HG02610 (cell line): ENCODE results near the gene PLOD2.
"Not testable (repeated sequence)": the region's sequence is repeated elsewhere in the genome, so short reads cannot be mapped to it uniquely, and the experiment has no call there.

Experiments used
- ATAC-seq: cut with Tn5 transposase; IDR thresholded peaks from one replicate; pipeline ENCODE4 v1.9.1; 2021; ENCODE audit warnings: mild to moderate bottlenecking, moderate library complexity; ENCODE audit not compliant: unreplicated experiment

The PLOD2 gene

GRCh38 chr3:146142757-146143156 lies 18.2 kb downstream of the PLOD2 start:
- ATAC-seq: no peak

GRCh38 chr3:146139586-146140110 lies 21.3 kb downstream of the PLOD2 start:
- ATAC-seq: no peak

GRCh38 chr3:146138902-146139301 lies 22.1 kb downstream of the PLOD2 start:
- ATAC-seq: no peak

GRCh38 chr3:146136647-146137046 lies 24.3 kb downstream of the PLOD2 start:
- no peak for ATAC-seq

- no peak for ATAC-seq
These were observed 26.5 kb downstream of the PLOD2 start for GRCh38 chr3:146134348-146135117.

- ATAC-seq: no peak
These were observed 27.5 kb downstream of the PLOD2 start for GRCh38 chr3:146133441-146133840.

- ATAC-seq: no peak
These were observed 29.2 kb downstream of the PLOD2 start for GRCh38 chr3:146131616-146132410.

GRCh38 chr3:146130881-146131371 lies 30.1 kb downstream of the PLOD2 start:
- ATAC-seq: no peak

- no peak for ATAC-seq
These were observed 31.2 kb downstream of the PLOD2 start for GRCh38 chr3:146129750-146130149.

GRCh38 chr3:146128939-146129338 lies 32.0 kb downstream of the PLOD2 start:
- no peak for ATAC-seq

- ATAC-seq: no peak
These were observed 32.8 kb downstream of the PLOD2 start for GRCh38 chr3:146128179-146128578.

GRCh38 chr3:146125951-146126350 lies 35.0 kb downstream of the PLOD2 start:
- ATAC-seq: no peak

- ATAC-seq: no peak
These were observed 36.7 kb downstream of the PLOD2 start for GRCh38 chr3:146124126-146124801.

- no peak for ATAC-seq
These were observed 43.3 kb downstream of the PLOD2 start for GRCh38 chr3:146117406-146118285.

GRCh38 chr3:146115619-146116018 lies 45.4 kb downstream of the PLOD2 start:
- no peak for ATAC-seq

- not testable (repeated sequence) for ATAC-seq
These were observed 47.2 kb downstream of the PLOD2 start for GRCh38 chr3:146113804-146114203.

GRCh38 chr3:146111337-146111736 lies 49.6 kb downstream of the PLOD2 start:
- ATAC-seq: no peak

- ATAC-seq: no peak
These were observed 50.8 kb downstream of the PLOD2 start for GRCh38 chr3:146110161-146110560.

- ATAC-seq: no peak
These were observed 54.0 kb downstream of the PLOD2 start for GRCh38 chr3:146106986-146107385.

GRCh38 chr3:146104068-146104467 lies 56.9 kb downstream of the PLOD2 start:
- no peak for ATAC-seq
